C4-2B (cell line): ENCODE measurements around the gene SNRPN.

Experiments used
- ZFX ChIP-seq: fragments of 450-650 bp; IDR thresholded peaks from 2 replicates; pipeline ENCODE4 v1.6.1; 2017
- TF ChIP-seq, protein P1 (sequence below): fragments of 450-650 bp; conservative IDR thresholded peaks from 2 replicates; pipeline ENCODE4 v1.5.1; 2017; ENCODE audit warnings: mild to moderate bottlenecking

DNA sequence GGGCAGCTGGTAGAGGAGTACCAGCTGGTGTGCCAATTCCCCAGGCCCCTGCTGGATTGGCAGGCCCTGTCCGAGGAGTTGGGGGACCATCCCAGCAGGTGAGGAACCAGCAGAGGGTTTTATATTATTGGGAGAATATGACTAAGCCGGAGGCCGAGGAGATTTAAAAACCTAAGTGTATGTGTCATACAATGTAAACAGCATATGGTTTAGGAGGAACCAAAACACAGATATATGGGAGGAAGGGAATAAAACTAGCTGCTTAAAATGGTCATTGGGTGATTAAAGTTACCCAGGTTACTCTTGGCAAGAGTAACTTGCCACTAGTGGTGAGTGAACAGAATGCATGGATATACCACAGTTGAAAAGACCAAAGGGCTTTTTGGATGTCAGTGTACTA lies 22.1 kb downstream of the SNRPN start:
- TF ChIP-seq, protein P1, sequence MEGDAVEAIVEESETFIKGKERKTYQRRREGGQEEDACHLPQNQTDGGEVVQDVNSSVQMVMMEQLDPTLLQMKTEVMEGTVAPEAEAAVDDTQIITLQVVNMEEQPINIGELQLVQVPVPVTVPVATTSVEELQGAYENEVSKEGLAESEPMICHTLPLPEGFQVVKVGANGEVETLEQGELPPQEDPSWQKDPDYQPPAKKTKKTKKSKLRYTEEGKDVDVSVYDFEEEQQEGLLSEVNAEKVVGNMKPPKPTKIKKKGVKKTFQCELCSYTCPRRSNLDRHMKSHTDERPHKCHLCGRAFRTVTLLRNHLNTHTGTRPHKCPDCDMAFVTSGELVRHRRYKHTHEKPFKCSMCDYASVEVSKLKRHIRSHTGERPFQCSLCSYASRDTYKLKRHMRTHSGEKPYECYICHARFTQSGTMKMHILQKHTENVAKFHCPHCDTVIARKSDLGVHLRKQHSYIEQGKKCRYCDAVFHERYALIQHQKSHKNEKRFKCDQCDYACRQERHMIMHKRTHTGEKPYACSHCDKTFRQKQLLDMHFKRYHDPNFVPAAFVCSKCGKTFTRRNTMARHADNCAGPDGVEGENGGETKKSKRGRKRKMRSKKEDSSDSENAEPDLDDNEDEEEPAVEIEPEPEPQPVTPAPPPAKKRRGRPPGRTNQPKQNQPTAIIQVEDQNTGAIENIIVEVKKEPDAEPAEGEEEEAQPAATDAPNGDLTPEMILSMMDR: no peak; the same call in 1 of the 2 replicates
- no peak for TF ChIP-seq ZFX
